ENCODE data around the gene EIF4A2. TPM values are rescaled to one million over a fixed set of nuclear protein-coding genes. Genes with fewer than 3 reads are reported as not detected.

Gene EIF4A2
- total RNA-seq (ENCODE audit: low replicate concordance), result 841 and 1,764 TPM in 2 replicates

GRCh38 chr3:186783058-186783730, at the start of gene EIF4A2:
EIF4A2 (plus strand) TSS chr3:186783577; CDS start chr3:186783611, 34 bp downstream.
- Histone ChIP-seq H3F3A (ENCODE audit: low read depth) (peaks cover 52% of the 10 kb centered on the region), H3K9me3 (ENCODE audit: low read depth) (no peaks in the 10 kb centered on the region), H3K4me3 (peak within 1 kb of the TSS; percentile 97), H2AFZ (replicated peaks) (peak within 1 kb of the TSS; percentile 98), H3K4me2 (peak within 1 kb of the TSS; percentile 96), H4K20me1 (ENCODE audit: low read depth) (peaks cover 47% of the 10 kb centered on the region), H3K9ac (peak within 1 kb of the TSS; percentile 99), H3K27me3 (no peaks in the 10 kb centered on the region), H3K4me1 (peaks cover 29% of the 10 kb centered on the region), H3K36me3 (peaks cover 40% of the 10 kb centered on the region), H3K27ac (peak within 1 kb of the TSS; percentile 100), H3K79me2 (ENCODE audit: low read depth) (peaks cover 60% of the 10 kb centered on the region)
- H3K9me3 Mint-ChIP-seq, result peaks cover 2% of the 10 kb centered on the region
- peaks cover 42% of the 10 kb centered on the region for H3K4me1 Mint-ChIP-seq
- H3K27me3 Mint-ChIP-seq (ENCODE audit: insufficient read depth, low read depth), result peaks cover 13% of the 10 kb centered on the region
- DNase-seq (ENCODE audit: low spot score), result peak; percentile 97
- H3K27ac Mint-ChIP-seq, result peak within 1 kb of the TSS; percentile 100
- peaks cover 37% of the 10 kb centered on the region for H3K36me3 Mint-ChIP-seq
- TF ChIP-seq EZH2 (IDR thresholded peaks at IDR 0.05) (peak; percentile 52), EZH2phosphoT487 (IDR thresholded peaks at IDR 0.05) (no peak), CTCF (IDR thresholded peaks at IDR 0.05) (no peak)
- peak within 1 kb of the TSS; percentile 99 for H3K4me3 Mint-ChIP-seq

GRCh38 chr3:186742618-186743380, 40.6 kb upstream of the EIF4A2 start:
- Histone ChIP-seq H3K9me3 (ENCODE audit: low read depth) (no peaks in the 10 kb centered on the region), H3K4me2 (no peak overlapping the region), H3K4me3 (no peak overlapping the region), H3K36me3 (no peaks in the 10 kb centered on the region), H3K27me3 (no peaks in the 10 kb centered on the region), H3F3A (ENCODE audit: low read depth) (no peaks in the 10 kb centered on the region), H3K4me1 (no peaks in the 10 kb centered on the region), H3K9ac (no peak overlapping the region), H2AFZ (replicated peaks) (no peak overlapping the region), H3K27ac (no peak overlapping the region), H4K20me1 (ENCODE audit: low read depth) (no peaks in the 10 kb centered on the region), H3K79me2 (ENCODE audit: low read depth) (no peaks in the 10 kb centered on the region)
- H3K9me3 Mint-ChIP-seq, result no peaks in the 10 kb centered on the region
- H3K4me1 Mint-ChIP-seq, result peaks cover 3% of the 10 kb centered on the region
- no peak for TF ChIP-seq EZH2phosphoT487 (IDR thresholded peaks at IDR 0.05)
- TF ChIP-seq CTCF (IDR thresholded peaks at IDR 0.05), result no peak
- no peak for TF ChIP-seq EZH2 (IDR thresholded peaks at IDR 0.05)
- H3K36me3 Mint-ChIP-seq, result no peaks in the 10 kb centered on the region
- peaks cover 3% of the 10 kb centered on the region for H3K27me3 Mint-ChIP-seq (ENCODE audit: insufficient read depth, low read depth)
- H3K27ac Mint-ChIP-seq, result no peak overlapping the region
- DNase-seq (ENCODE audit: low spot score), result no peak
- H3K4me3 Mint-ChIP-seq, result no peak overlapping the region

- no peaks in the 10 kb centered on the region for H3F3A ChIP-seq (ENCODE audit: low read depth)
- no peak overlapping the region for H3K27ac ChIP-seq
- Mint-ChIP-seq H3K4me3 (no peak overlapping the region), H3K9me3 (no peaks in the 10 kb centered on the region), H3K4me1 (peaks cover 3% of the 10 kb centered on the region), H3K36me3 (no peaks in the 10 kb centered on the region), H3K27me3 (ENCODE audit: insufficient read depth, low read depth) (peaks cover 5% of the 10 kb centered on the region), H3K27ac (no peak overlapping the region)
- no peak overlapping the region for H2AFZ ChIP-seq (replicated peaks)
- H3K4me1 ChIP-seq, result no peaks in the 10 kb centered on the region
- no peak overlapping the region for H3K4me3 ChIP-seq
- no peak overlapping the region for H3K4me2 ChIP-seq
- H3K9ac ChIP-seq, result no peak overlapping the region
- H3K27me3 ChIP-seq, result no peaks in the 10 kb centered on the region
- H3K79me2 ChIP-seq (ENCODE audit: low read depth), result no peaks in the 10 kb centered on the region
- no peak for DNase-seq (ENCODE audit: low spot score)
- H3K9me3 ChIP-seq (ENCODE audit: low read depth), result no peaks in the 10 kb centered on the region
- TF ChIP-seq CTCF (IDR thresholded peaks at IDR 0.05), result no peak
- TF ChIP-seq EZH2 (IDR thresholded peaks at IDR 0.05), result no peak
- TF ChIP-seq EZH2phosphoT487 (IDR thresholded peaks at IDR 0.05), result no peak
- no peaks in the 10 kb centered on the region for H4K20me1 ChIP-seq (ENCODE audit: low read depth)
- no peaks in the 10 kb centered on the region for H3K36me3 ChIP-seq
Measured at GRCh38 chr3:186743666-186744065, 39.7 kb upstream of the EIF4A2 start.

Data from neural progenitor cell (in vitro differentiated cells).